IMR-90 (cell line): ENCODE measurements around the gene GLMP. TPM values are rescaled to one million over a fixed set of nuclear protein-coding genes. Genes with fewer than 3 reads are reported as not detected.

Experiments
- ATAC-seq: fragments of 200-7000 bp; cut with Tn5 transposase; 2 replicates; pipeline ENCODE4 v1.9.1; 2020; ENCODE audit warnings: low read depth, mild to moderate bottlenecking, moderate library complexity
- BruUV-seq: library from RNA; stranded (reverse); fragments of 400-500 nt; replicated peaks from 2 replicates; lab custom pipeline; 2021; lab: Mats Ljungman, UMichigan
- CTCF ChIA-PET: fragments of 300-600 bp; formaldehyde crosslinking; extraction: SDS; loops from one replicate; lab custom pipeline; 2021; ENCODE audit warnings: antibody characterized with exemption; lab: Yijun Ruan, JAX
- POLR2A ChIA-PET: fragments of 300-600 bp; sonication (Branson Sonifier 250); formaldehyde crosslinking; loops from one replicate; lab custom pipeline; 2022; ENCODE audit warnings: antibody characterized with exemption; ENCODE audit not compliant: unreplicated experiment; lab: Charles Lee
- DNase-seq: peaks from one replicate; pipeline ENCODE4 v3.0.0; 2013
- H2AFZ ChIP-seq: replicated peaks from 2 replicates; pipeline ENCODE3; 2013; ENCODE audit warnings: low read length, mild to moderate bottlenecking; ENCODE audit not compliant: poor library complexity
- H2AK5ac ChIP-seq: 2 replicates; pipeline ENCODE4 v1.6.1; 2013; ENCODE audit warnings: low read depth, low read length, inconsistent platforms
- H2AK9ac ChIP-seq: replicated peaks from 2 replicates; pipeline ENCODE3; 2013; ENCODE audit warnings: mild to moderate bottlenecking, low read depth, low read length, moderate library complexity; ENCODE audit not compliant: poor library complexity
- H2BK120ac ChIP-seq: 2 replicates; pipeline ENCODE4 v1.6.1; 2013; ENCODE audit warnings: low read depth, low read length, inconsistent platforms
- H2BK15ac ChIP-seq: 3 replicates; pipeline ENCODE4 v1.6.1; 2013; ENCODE audit warnings: low read depth, low read length, inconsistent platforms
- H2BK20ac ChIP-seq: 2 replicates; pipeline ENCODE4 v1.6.1; 2013; ENCODE audit warnings: low read depth, mild to moderate bottlenecking, inconsistent platforms, low read length, moderate library complexity
- H2BK5ac ChIP-seq: 2 replicates; pipeline ENCODE4 v1.6.1; 2013; ENCODE audit warnings: mild to moderate bottlenecking, low read depth, low read length, inconsistent platforms; ENCODE audit not compliant: poor library complexity, severe bottlenecking
- H3K14ac ChIP-seq: replicated peaks from 2 replicates; pipeline ENCODE4 v1.6.1; 2013; ENCODE audit warnings: low read depth, low read length, inconsistent platforms
- H3K18ac ChIP-seq: 2 replicates; pipeline ENCODE4 v1.6.1; 2013; ENCODE audit warnings: low read depth, low read length, control low read depth
- H3K23ac ChIP-seq: 2 replicates; pipeline ENCODE4 v1.6.1; 2013; ENCODE audit warnings: low read depth, low read length, inconsistent platforms
- H3K27ac ChIP-seq: 2 replicates; pipeline ENCODE4 v1.5.1; 2013; ENCODE audit warnings: mild to moderate bottlenecking, control low read depth, low read length; ENCODE audit not compliant: insufficient read depth
- H3K27me3 ChIP-seq: 2 replicates; pipeline ENCODE4 v1.6.1; 2013; ENCODE audit warnings: low read length; ENCODE audit not compliant: control insufficient read depth, insufficient read depth
- H3K36me3 ChIP-seq: 2 replicates; pipeline ENCODE4 v1.6.1; 2013; ENCODE audit warnings: low read length, mixed read lengths; ENCODE audit not compliant: control insufficient read depth, insufficient read depth
- H3K4ac ChIP-seq: 2 replicates; pipeline ENCODE4 v1.6.1; 2013; ENCODE audit warnings: low read depth, low read length, inconsistent platforms
- H3K4me1 ChIP-seq: 2 replicates; pipeline ENCODE4 v1.6.1; 2013; ENCODE audit warnings: low read length, mixed read lengths; ENCODE audit not compliant: control insufficient read depth, insufficient read depth
- H3K4me2 ChIP-seq: 2 replicates; pipeline ENCODE4 v1.6.1; 2013; ENCODE audit warnings: low read depth, mild to moderate bottlenecking, control low read depth, low read length, moderate library complexity
- H3K4me3 ChIP-seq: 2 replicates; pipeline ENCODE4 v1.5.1; 2013; ENCODE audit warnings: low read depth, mild to moderate bottlenecking, control low read depth, low read length, moderate library complexity; ENCODE audit not compliant: insufficient read depth
- H3K56ac ChIP-seq: 2 replicates; pipeline ENCODE4 v1.6.1; 2013; ENCODE audit warnings: low read length, inconsistent platforms; ENCODE audit not compliant: insufficient read depth; ENCODE audit errors: extremely low read depth
- H3K79me1 ChIP-seq, 2 experiments: 2 replicates each; pipeline ENCODE4 v1.6.1; 2013; ENCODE audit warnings: low read length in 2 of 2, inconsistent platforms in 1 of 2, low read depth in 1 of 2
- H3K9ac ChIP-seq: 2 replicates; pipeline ENCODE4 v1.6.1; 2013; ENCODE audit warnings: low read depth, low read length, control low read depth
- H3K9me1 ChIP-seq: 2 replicates; pipeline ENCODE4 v1.6.1; 2013; ENCODE audit warnings: low read length, inconsistent platforms; ENCODE audit not compliant: insufficient read depth
- H3K9me3 ChIP-seq: 2 replicates; pipeline ENCODE4 v1.6.1; 2013; ENCODE audit warnings: low read length; ENCODE audit not compliant: control insufficient read depth, insufficient read depth
- H4K20me1 ChIP-seq: 2 replicates; pipeline ENCODE4 v1.6.1; 2013; ENCODE audit warnings: low read length, inconsistent platforms; ENCODE audit not compliant: insufficient read depth
- H4K5ac ChIP-seq: 2 replicates; pipeline ENCODE4 v1.6.1; 2013; ENCODE audit warnings: mild to moderate bottlenecking, low read depth, low read length, control low read depth
- H4K8ac ChIP-seq, 2 experiments: 2 replicates each; pipeline ENCODE4 v1.6.1; 2013; ENCODE audit warnings: low read depth in 2 of 2, low read length in 2 of 2, control low read depth in 1 of 2, inconsistent platforms in 1 of 2
- H4K91ac ChIP-seq: 2 replicates; pipeline ENCODE4 v1.6.1; 2013; ENCODE audit warnings: low read depth, low read length, inconsistent platforms; ENCODE audit not compliant: insufficient read depth
- BHLHE40 ChIP-seq: fragments of 150-350 bp; IDR thresholded peaks from 2 replicates; pipeline ENCODE4 v1.6.1; 2016; ENCODE audit warnings: mild to moderate bottlenecking, low read depth, low read length
- CEBPB ChIP-seq: IDR thresholded peaks from 2 replicates; pipeline ENCODE4 v1.6.1; 2012; ENCODE audit warnings: low read depth, low read length, improper control_type of control experiment
- CHD1 ChIP-seq: IDR thresholded peaks from 2 replicates; pipeline ENCODE4 v1.6.1; 2012; ENCODE audit warnings: low read depth, low read length, improper control_type of control experiment
- FOS ChIP-seq: fragments of 150-350 bp; IDR thresholded peaks from 2 replicates; pipeline ENCODE4 v1.6.1; 2016; ENCODE audit warnings: low read depth, low read length
- MAFK ChIP-seq: IDR thresholded peaks from 2 replicates; pipeline ENCODE4 v1.6.1; 2012; ENCODE audit warnings: low read depth, low read length, improper control_type of control experiment
- MXI1 ChIP-seq: IDR thresholded peaks from 2 replicates; pipeline ENCODE4 v1.6.1; 2012; ENCODE audit warnings: low read depth, mild to moderate bottlenecking, low read length, moderate library complexity, borderline replicate concordance
- NFE2L2 ChIP-seq: fragments of 150-350 bp; IDR thresholded peaks from 2 replicates; pipeline ENCODE4 v1.6.1; 2016; ENCODE audit warnings: low read depth, mild to moderate bottlenecking, low read length
- POLR2A ChIP-seq: IDR thresholded peaks from 2 replicates; pipeline ENCODE4 v1.6.1; 2012; ENCODE audit warnings: mild to moderate bottlenecking, low read depth, low read length
- RAD21 ChIP-seq: IDR thresholded peaks from 2 replicates; pipeline ENCODE4 v1.6.1; 2012; ENCODE audit warnings: low read length, improper control_type of control experiment
- RCOR1 ChIP-seq: IDR thresholded peaks from 2 replicates; pipeline ENCODE4 v1.6.1; 2012; ENCODE audit warnings: mild to moderate bottlenecking, low read length, improper control_type of control experiment; ENCODE audit not compliant: insufficient replicate concordance
- RFX5 ChIP-seq: IDR thresholded peaks from 2 replicates; pipeline ENCODE4 v1.8.0; 2012; ENCODE audit warnings: low read depth, mild to moderate bottlenecking, low read length, moderate library complexity
- SMC3 ChIP-seq: fragments of 150-350 bp; IDR thresholded peaks from 2 replicates; pipeline ENCODE4 v1.6.1; 2016; ENCODE audit warnings: low read depth, mild to moderate bottlenecking, antibody characterized with exemption, low read length, moderate library complexity
- WGBS, 2 experiments: methylation state at CpG; one replicate each; pipeline versions ENCODE4 v1.1.5 to v1.1.7; 2013; ENCODE audit warnings: missing lambda C conversion rate in 2 of 2; ENCODE audit not compliant: insufficient read length in 1 of 2; ENCODE audit errors: extremely low coverage in 2 of 2; 5-methylcytosine and 5-hydroxymethylcytosine counted together
- dilution Hi-C: fragments of 300-500 bp; cut with HindIII; formaldehyde crosslinking; loops from one replicate; pipeline ENCODE4 v1.14.3; 2018; ENCODE audit warnings: low sequenced_read_pairs; ENCODE audit not compliant: unreplicated experiment
- in situ Hi-C: fragments of 300-500 bp; cut with MboI; formaldehyde crosslinking; loops from 3 replicates; pipeline ENCODE4 v1.14.3; 2019; ENCODE audit warnings: low sequenced_read_pairs, inconsistent platforms, mixed read lengths
- intact Hi-C: fragments of 100-400 bp; cut with micrococcal nuclease; formaldehyde crosslinking; loops from 2 replicates; pipeline ENCODE4 v1.10.0; 2022
- polyA plus RNA-seq, 3 experiments: library from polyadenylated mRNA; depleted of rRNA; stranded (reverse); fragments of >200 nt; gene quantifications; 2 replicates each; pipeline ENCODE4 v1.2.3, GENCODE V29; 2012; ENCODE audit warnings: low replicate concordance in 1 of 3
- total RNA-seq: library from RNA; depleted of rRNA; stranded (reverse); fragments of >200 nt; gene quantifications from 2 replicates; pipeline ENCODE4 v1.2.3, GENCODE V29; 2012
- TF ChIP-seq, protein P1 (sequence below): fragments of 150-350 bp; IDR thresholded peaks from 2 replicates; pipeline ENCODE4 v1.6.1; 2016; ENCODE audit warnings: low read depth, mild to moderate bottlenecking, low read length, moderate library complexity, borderline replicate concordance
- TF ChIP-seq, protein P2 (sequence below): conservative IDR thresholded peaks from 2 replicates; pipeline ENCODE4 v1.5.1; 2012; ENCODE audit warnings: mild to moderate bottlenecking, low read depth, low read length, improper control_type of control experiment

Gene GLMP
- total and polyA plus RNA-seq, 2 of the 4 experiments (the other 2 are of a cell fraction): 32.6 to 43.1 TPM

DNA sequence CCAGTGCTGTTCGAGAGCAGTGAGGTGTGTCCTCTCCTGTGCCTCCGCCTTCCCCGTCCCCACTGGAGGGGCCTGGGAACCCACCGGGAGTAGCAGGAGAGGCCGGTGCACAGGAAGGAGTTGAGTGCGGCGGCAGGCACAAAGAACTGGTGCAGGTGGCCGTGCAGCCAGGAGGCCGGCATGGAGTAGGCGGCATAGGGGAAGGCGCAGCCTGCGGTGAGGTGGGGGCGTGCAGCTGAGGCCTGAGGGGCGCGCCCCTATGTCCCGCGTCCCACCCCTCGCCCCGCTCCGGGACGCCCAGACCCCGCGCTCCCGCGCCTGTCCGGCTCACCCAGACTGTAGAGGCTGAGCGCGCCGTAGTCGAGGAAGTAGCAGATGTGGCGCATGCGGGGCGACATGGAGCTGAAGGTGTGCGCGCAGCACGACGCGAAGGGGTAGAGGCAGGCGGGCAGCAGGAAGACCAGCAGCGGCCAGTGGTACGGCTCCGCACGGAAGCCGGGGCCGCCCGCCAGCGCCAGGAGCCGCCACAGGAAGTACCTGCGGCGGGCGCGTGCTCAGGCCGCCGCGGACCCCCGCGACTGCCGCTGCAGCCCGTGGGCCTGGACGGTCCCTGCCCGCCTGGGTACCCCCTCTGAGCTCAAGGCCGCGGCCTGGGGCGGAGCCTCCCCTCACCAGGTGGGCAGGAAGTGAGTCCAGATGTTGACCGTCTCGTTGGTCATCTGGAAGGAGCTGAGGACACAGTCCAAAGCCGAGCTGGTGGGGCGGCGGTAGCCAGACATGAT lies 49.8 kb downstream of the GLMP start:
- H4K5ac ChIP-seq: no peak overlapping the region
- peak; percentile 40 for ATAC-seq
- no peak for DNase-seq
- H3K27ac ChIP-seq: no peak overlapping the region
- no peak overlapping the region for H4K91ac ChIP-seq
- peak overlapping the region; percentile 66; the same call in 1 of the 2 replicates for H3K23ac ChIP-seq
- H3K18ac ChIP-seq: no peak overlapping the region
- peak overlapping the region; percentile 29 for H3K4me3 ChIP-seq
- in situ Hi-C loops: no loop called here
- no peaks in the 10 kb centered on the region for H3K9me3 ChIP-seq
- dilution Hi-C loops: no loop called here
- no peak overlapping the region for H2BK120ac ChIP-seq
- no peak overlapping the region; a peak in 1 of 4 replicates for H4K8ac ChIP-seq
- peaks cover 21% of the 10 kb centered on the region for H3K36me3 ChIP-seq
- H3K4me1 ChIP-seq: peaks cover 2% of the 10 kb centered on the region; the same call in 1 of the 2 replicates
- no peak overlapping the region for H2BK15ac ChIP-seq
- peaks cover 12% of the 10 kb centered on the region; the same call in 1 of the 2 replicates for H3K27me3 ChIP-seq
- no TSS peak for BruUV-seq
- H3K4ac ChIP-seq: no peak overlapping the region
- no peak overlapping the region for H3K9ac ChIP-seq
- no peak overlapping the region for H3K56ac ChIP-seq
- H2BK20ac ChIP-seq: no peak overlapping the region
- no peak overlapping the region for H3K14ac ChIP-seq
- H2BK5ac ChIP-seq: no peak overlapping the region
- intact Hi-C loops: loop anchor here (1.0 kb wide), 1 partner anchor 34 kb away; no protein-coding TSS in a partner anchor
- no peaks in the 10 kb centered on the region for H3K79me1 ChIP-seq
- H2AK9ac ChIP-seq: peak overlapping the region; percentile 63
- ChIA-PET POLR2A (interaction anchor here (0.6 kb wide), 1 partner anchor 113 kb away, joined by 9 read pairs; no protein-coding TSS in a partner anchor), CTCF (no interaction called here)
- peak overlapping the region; percentile 87 for H2AFZ ChIP-seq
- peak overlapping the region; percentile 85 for H3K4me2 ChIP-seq
- H2AK5ac ChIP-seq: 0 out of 2 replicates have a peak overlapping the region, but pooled peaks have one; percentile 24
- peaks cover 5% of the 10 kb centered on the region; the same call in 1 of the 2 replicates for H3K9me1 ChIP-seq
- 7% methylated on average over 38 of the region's 69 CpGs; no CpG with 5 or more reads in 1 of the 2 experiments for WGBS, 2 experiments
- no peaks in the 10 kb centered on the region; the same call in none of the 2 replicates for H4K20me1 ChIP-seq
- TF ChIP-seq SMC3: no peak
- TF ChIP-seq, protein P1, sequence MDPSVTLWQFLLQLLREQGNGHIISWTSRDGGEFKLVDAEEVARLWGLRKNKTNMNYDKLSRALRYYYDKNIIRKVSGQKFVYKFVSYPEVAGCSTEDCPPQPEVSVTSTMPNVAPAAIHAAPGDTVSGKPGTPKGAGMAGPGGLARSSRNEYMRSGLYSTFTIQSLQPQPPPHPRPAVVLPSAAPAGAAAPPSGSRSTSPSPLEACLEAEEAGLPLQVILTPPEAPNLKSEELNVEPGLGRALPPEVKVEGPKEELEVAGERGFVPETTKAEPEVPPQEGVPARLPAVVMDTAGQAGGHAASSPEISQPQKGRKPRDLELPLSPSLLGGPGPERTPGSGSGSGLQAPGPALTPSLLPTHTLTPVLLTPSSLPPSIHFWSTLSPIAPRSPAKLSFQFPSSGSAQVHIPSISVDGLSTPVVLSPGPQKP: no peak
- TF ChIP-seq MAFK: no peak
- TF ChIP-seq RCOR1: no peak
- TF ChIP-seq CEBPB: no peak
- no peak for TF ChIP-seq NFE2L2
- TF ChIP-seq FOS: no peak
- TF ChIP-seq POLR2A: no peak
- no peak for TF ChIP-seq CHD1
- no peak for TF ChIP-seq RFX5
- TF ChIP-seq, protein P2, sequence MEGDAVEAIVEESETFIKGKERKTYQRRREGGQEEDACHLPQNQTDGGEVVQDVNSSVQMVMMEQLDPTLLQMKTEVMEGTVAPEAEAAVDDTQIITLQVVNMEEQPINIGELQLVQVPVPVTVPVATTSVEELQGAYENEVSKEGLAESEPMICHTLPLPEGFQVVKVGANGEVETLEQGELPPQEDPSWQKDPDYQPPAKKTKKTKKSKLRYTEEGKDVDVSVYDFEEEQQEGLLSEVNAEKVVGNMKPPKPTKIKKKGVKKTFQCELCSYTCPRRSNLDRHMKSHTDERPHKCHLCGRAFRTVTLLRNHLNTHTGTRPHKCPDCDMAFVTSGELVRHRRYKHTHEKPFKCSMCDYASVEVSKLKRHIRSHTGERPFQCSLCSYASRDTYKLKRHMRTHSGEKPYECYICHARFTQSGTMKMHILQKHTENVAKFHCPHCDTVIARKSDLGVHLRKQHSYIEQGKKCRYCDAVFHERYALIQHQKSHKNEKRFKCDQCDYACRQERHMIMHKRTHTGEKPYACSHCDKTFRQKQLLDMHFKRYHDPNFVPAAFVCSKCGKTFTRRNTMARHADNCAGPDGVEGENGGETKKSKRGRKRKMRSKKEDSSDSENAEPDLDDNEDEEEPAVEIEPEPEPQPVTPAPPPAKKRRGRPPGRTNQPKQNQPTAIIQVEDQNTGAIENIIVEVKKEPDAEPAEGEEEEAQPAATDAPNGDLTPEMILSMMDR: no peak
- TF ChIP-seq RAD21: no peak
- TF ChIP-seq MXI1: no peak
- no peak for TF ChIP-seq BHLHE40
